OCI-LY1 (cell line): ENCODE measurements around the gene CLEC18B.
"Not testable (repeated sequence)": the region's sequence is repeated elsewhere in the genome, so short reads cannot be mapped to it uniquely, and the experiment has no call there.

Experiments
- H2AFZ ChIP-seq: fragments of 200-600 bp; sonication (generic), shearing (Covaris generic); 2 replicates; pipeline ENCODE4 v1.6.0; 2014; ENCODE audit warnings: antibody characterized with exemption, mild to moderate bottlenecking, low read length
- H3F3A ChIP-seq: fragments of 200-600 bp; sonication (generic), shearing (Covaris generic); 2 replicates; pipeline ENCODE4 v1.6.0; 2014; ENCODE audit warnings: mild to moderate bottlenecking, antibody characterized with exemption, low read length, moderate library complexity; ENCODE audit not compliant: insufficient read depth
- H3K27ac ChIP-seq: fragments of 200-600 bp; sonication (generic); 2 replicates; pipeline ENCODE4 v1.5.1; 2014; ENCODE audit warnings: low read length, mixed run types, mild to moderate bottlenecking, low read depth; ENCODE audit not compliant: poor library complexity, severe bottlenecking
- H3K27me3 ChIP-seq: fragments of 200-600 bp; sonication (generic); 2 replicates; pipeline ENCODE4 v1.6.0; 2014; ENCODE audit warnings: antibody characterized with exemption, mild to moderate bottlenecking, low read length, moderate library complexity; ENCODE audit not compliant: insufficient read depth
- H3K36me3 ChIP-seq: fragments of 200-600 bp; sonication (generic); 2 replicates; pipeline ENCODE4 v1.6.1; 2014; ENCODE audit warnings: mild to moderate bottlenecking, antibody characterized with exemption, low read length, moderate library complexity, mixed read lengths; ENCODE audit not compliant: insufficient read depth
- H3K4me1 ChIP-seq: fragments of 200-600 bp; sonication (generic); 2 replicates; pipeline ENCODE4 v1.5.1; 2014; ENCODE audit warnings: mild to moderate bottlenecking, low read length, moderate library complexity; ENCODE audit not compliant: insufficient read depth, severe bottlenecking
- H3K4me2 ChIP-seq: fragments of 200-600 bp; sonication (generic), shearing (Covaris generic); 2 replicates; pipeline ENCODE4 v1.6.1; 2014; ENCODE audit warnings: low read length
- H3K4me3 ChIP-seq: fragments of 200-600 bp; sonication (generic); 2 replicates; pipeline ENCODE4 v1.5.1; 2014; ENCODE audit warnings: low read length, low read depth, mild to moderate bottlenecking, mixed read lengths; ENCODE audit not compliant: poor library complexity, severe bottlenecking
- H3K79me2 ChIP-seq: fragments of 200-600 bp; shearing (Covaris generic); 2 replicates; pipeline ENCODE4 v1.6.1; 2016; ENCODE audit warnings: mixed run types, low read length, mixed read lengths; ENCODE audit not compliant: insufficient read depth
- H3K9ac ChIP-seq: fragments of 200-600 bp; sonication (generic), shearing (Covaris generic); 2 replicates; pipeline ENCODE4 v1.6.1; 2014; ENCODE audit warnings: mild to moderate bottlenecking, low read length, mixed read lengths
- H3K9me2 ChIP-seq: fragments of 200-600 bp; sonication (generic), shearing (Covaris generic); 2 replicates; pipeline ENCODE4 v1.6.1; 2014; ENCODE audit warnings: low read depth, mild to moderate bottlenecking, low read length, mixed read lengths
- H3K9me3 ChIP-seq: fragments of 200-600 bp; shearing (Covaris generic); 2 replicates; pipeline ENCODE4 v1.6.1; 2014; ENCODE audit warnings: low read length, mixed read lengths
- H4K20me1 ChIP-seq: fragments of 200-600 bp; sonication (generic), shearing (Covaris generic); 2 replicates; pipeline ENCODE4 v1.6.0; 2016; ENCODE audit warnings: mild to moderate bottlenecking, low read length; ENCODE audit not compliant: insufficient read depth
- EZH2 ChIP-seq: fragments of 200-600 bp; sonication (generic), shearing (Covaris generic); IDR thresholded peaks from 2 replicates; pipeline ENCODE4 v1.8.0; 2017; ENCODE audit warnings: borderline replicate concordance, mixed run types, mild to moderate bottlenecking, antibody characterized with exemption, low read length, moderate library complexity, mixed read lengths
- TF ChIP-seq, protein P1 (sequence below): fragments of 200-600 bp; sonication (generic), shearing (Covaris generic); IDR thresholded peaks from 2 replicates; pipeline ENCODE4 v1.5.1; 2017; ENCODE audit warnings: mild to moderate bottlenecking, antibody characterized with exemption, low read length, moderate library complexity, mixed read lengths

Gene CLEC18B

GRCh38 chr16:74438492-74438979, 17.3 kb upstream of the CLEC18B start:
- Histone ChIP-seq H3F3A (no peaks in the 10 kb centered on the region), H3K9me2 (no peaks in the 10 kb centered on the region), H3K27me3 (no peaks in the 10 kb centered on the region), H3K4me1 (no peaks in the 10 kb centered on the region), H4K20me1 (no peaks in the 10 kb centered on the region), H3K4me2 (no peak overlapping the region), H3K36me3 (0 out of 2 replicates have a peak, but pooled peaks cover 5% of the 10 kb centered on the region), H2AFZ (no peak overlapping the region), H3K9me3 (no peaks in the 10 kb centered on the region), H3K9ac (no peak overlapping the region), H3K79me2 (no peaks in the 10 kb centered on the region), H3K4me3 (no peak overlapping the region), H3K27ac (no peak overlapping the region)
- TF ChIP-seq, protein P1, sequence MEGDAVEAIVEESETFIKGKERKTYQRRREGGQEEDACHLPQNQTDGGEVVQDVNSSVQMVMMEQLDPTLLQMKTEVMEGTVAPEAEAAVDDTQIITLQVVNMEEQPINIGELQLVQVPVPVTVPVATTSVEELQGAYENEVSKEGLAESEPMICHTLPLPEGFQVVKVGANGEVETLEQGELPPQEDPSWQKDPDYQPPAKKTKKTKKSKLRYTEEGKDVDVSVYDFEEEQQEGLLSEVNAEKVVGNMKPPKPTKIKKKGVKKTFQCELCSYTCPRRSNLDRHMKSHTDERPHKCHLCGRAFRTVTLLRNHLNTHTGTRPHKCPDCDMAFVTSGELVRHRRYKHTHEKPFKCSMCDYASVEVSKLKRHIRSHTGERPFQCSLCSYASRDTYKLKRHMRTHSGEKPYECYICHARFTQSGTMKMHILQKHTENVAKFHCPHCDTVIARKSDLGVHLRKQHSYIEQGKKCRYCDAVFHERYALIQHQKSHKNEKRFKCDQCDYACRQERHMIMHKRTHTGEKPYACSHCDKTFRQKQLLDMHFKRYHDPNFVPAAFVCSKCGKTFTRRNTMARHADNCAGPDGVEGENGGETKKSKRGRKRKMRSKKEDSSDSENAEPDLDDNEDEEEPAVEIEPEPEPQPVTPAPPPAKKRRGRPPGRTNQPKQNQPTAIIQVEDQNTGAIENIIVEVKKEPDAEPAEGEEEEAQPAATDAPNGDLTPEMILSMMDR, result no peak
- no peak for TF ChIP-seq EZH2

DNA sequence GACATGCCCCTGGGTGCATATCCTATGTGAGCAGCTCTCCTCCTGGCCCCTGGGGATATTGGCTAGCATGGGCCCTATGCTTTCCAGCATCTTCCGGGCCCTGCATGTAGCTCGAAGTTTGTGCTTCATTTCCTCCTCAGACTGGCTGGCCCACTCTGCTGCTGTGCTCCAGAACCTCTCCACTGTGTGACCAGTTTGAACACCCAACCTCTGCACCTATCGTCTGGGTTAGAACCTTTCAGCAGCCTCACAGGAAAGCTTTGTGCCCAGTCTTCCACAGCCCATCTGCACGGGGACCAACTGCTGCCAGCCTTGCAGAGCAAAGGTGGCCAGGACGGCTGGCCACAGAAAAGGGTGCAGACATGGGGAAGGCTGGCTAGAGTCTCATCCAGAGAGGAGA, 10.2 kb upstream of the CLEC18B start:
- Histone ChIP-seq H3K4me1 (peaks cover 3% of the 10 kb centered on the region), H3K27me3 (no peaks in the 10 kb centered on the region), H3K4me2 (no peak overlapping the region), H2AFZ (no peak overlapping the region), H3F3A (no peaks in the 10 kb centered on the region), H4K20me1 (no peaks in the 10 kb centered on the region), H3K79me2 (no peaks in the 10 kb centered on the region), H3K9me2 (no peaks in the 10 kb centered on the region), H3K4me3 (no peak overlapping the region), H3K9me3 (no peaks in the 10 kb centered on the region), H3K36me3 (no peaks in the 10 kb centered on the region), H3K9ac (no peak overlapping the region), H3K27ac (no peak overlapping the region)
- no peak for TF ChIP-seq EZH2
- TF ChIP-seq, protein P1, result no peak

DNA sequence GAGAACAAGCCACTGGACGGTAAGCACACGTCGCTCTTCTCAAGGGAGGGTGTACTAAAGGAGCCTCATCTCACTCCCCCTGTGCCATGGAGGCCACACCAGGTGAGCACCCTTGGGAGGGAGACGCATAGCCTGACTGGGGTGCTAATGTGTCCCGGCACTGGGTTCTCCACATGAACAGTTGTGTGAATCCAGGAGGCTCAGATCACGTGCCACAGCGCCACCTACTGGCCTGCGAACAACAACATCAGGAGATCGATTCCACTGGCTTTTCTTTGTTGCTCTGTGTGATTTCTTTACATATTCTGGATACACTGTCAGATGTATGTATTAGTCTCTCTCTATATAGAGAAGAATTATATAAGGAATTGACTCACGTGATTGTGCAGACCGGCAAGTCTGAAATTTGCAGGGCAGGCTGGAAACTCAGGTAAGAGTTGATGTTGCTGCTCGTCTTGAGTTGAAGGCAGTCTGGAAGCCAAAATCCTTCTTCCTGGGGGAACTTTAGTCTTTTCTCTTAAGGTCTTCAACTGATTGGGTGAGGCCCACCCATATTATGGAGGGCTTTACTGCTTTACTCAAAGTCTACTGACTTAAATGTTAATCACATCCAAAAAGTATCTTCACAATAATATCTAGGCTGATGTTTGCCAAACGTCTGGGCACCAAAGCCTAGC, 8.9 kb upstream of the CLEC18B start:
- H3K4me1 ChIP-seq, H3K4me3 ChIP-seq, H3F3A ChIP-seq, H3K36me3 ChIP-seq, H3K9me2 ChIP-seq, H2AFZ ChIP-seq, H4K20me1 ChIP-seq, H3K27ac ChIP-seq, H3K4me2 ChIP-seq, H3K9me3 ChIP-seq, H3K79me2 ChIP-seq, H3K9ac ChIP-seq, H3K27me3 ChIP-seq: not testable (repeated sequence)
- TF ChIP-seq, protein P1, result peak; percentile 64

DNA sequence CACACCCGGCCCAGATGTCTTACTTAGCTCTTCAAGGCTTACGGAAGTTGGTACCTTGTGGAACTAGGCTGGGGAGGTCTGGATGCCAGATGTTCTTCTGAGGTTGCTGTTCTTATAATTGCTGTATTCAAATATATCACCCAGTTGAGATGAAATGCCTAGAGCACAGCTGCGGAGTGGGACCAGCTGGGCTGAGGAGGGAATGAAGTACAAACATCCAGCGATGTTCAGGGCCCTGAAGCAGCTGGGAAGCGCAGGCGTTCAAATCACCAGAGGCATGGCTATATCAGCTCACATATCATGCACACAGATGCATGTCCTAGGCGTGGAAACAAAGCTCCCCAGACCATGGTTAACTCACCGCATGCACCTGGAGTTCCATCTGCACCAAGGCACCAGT, 7.2 kb upstream of the CLEC18B start:
- H3K9ac ChIP-seq, H4K20me1 ChIP-seq, H3K4me2 ChIP-seq, H3K4me1 ChIP-seq, H3K27me3 ChIP-seq, H3K4me3 ChIP-seq, H3K9me3 ChIP-seq, H3K79me2 ChIP-seq, H3K9me2 ChIP-seq, H3F3A ChIP-seq, H3K36me3 ChIP-seq, H2AFZ ChIP-seq: not testable (repeated sequence)
- peak overlapping the region; percentile 65 for H3K27ac ChIP-seq

GRCh38 chr16:74425751-74426150, 4.5 kb upstream of the CLEC18B start:
- not testable (repeated sequence) for H3K9me3 ChIP-seq, H3K27ac ChIP-seq, H3K79me2 ChIP-seq, H3K9me2 ChIP-seq, H3K4me1 ChIP-seq, H3K4me2 ChIP-seq, H3F3A ChIP-seq, H2AFZ ChIP-seq, H3K9ac ChIP-seq, H4K20me1 ChIP-seq, H3K36me3 ChIP-seq, H3K27me3 ChIP-seq, H3K4me3 ChIP-seq
